Mesothelial cell of epicardium (in vitro differentiated cells): ENCODE data around the gene VIPR2. TPM values are rescaled to one million over a fixed set of nuclear protein-coding genes. Genes with fewer than 3 reads are reported as not detected.
A peak's percentile ranks its signal among the peaks of the same experiment; 100 is the strongest.

ENCODE experiments used
- DNase-seq, 2 experiments: peaks; one replicate each; pipeline ENCODE4 v3.0.0; 2021; ENCODE audit warnings: low spot score in 2 of 2; ENCODE audit not compliant: unreplicated experiment in 2 of 2
- H3K27ac Mint-ChIP-seq: 2 replicates; pipeline ENCODE4 v1.8.0; 2021; ENCODE audit warnings: mixed read lengths
- H3K27me3 Mint-ChIP-seq: 2 replicates; pipeline ENCODE4 v1.8.0; 2021; ENCODE audit warnings: low read depth, mixed read lengths
- H3K36me3 Mint-ChIP-seq: 2 replicates; pipeline ENCODE4 v1.8.0; 2021; ENCODE audit warnings: mixed read lengths
- H3K4me1 Mint-ChIP-seq: 2 replicates; pipeline ENCODE4 v1.8.0; 2021; ENCODE audit warnings: mixed read lengths
- H3K4me3 Mint-ChIP-seq: 2 replicates; pipeline ENCODE4 v1.8.0; 2021; ENCODE audit warnings: mild to moderate bottlenecking, moderate library complexity, mixed read lengths
- H3K9me3 Mint-ChIP-seq: 2 replicates; pipeline ENCODE4 v1.8.0; 2021; ENCODE audit warnings: mixed read lengths
- CTCF ChIP-seq: fragments of 200-600 bp; sonication (generic); IDR thresholded peaks from one replicate; pipeline ENCODE4 v1.5.0; 2021; ENCODE audit warnings: antibody characterized with exemption; ENCODE audit not compliant: unreplicated experiment
- total RNA-seq: library from RNA; stranded (reverse); gene quantifications from 3 replicates; pipeline ENCODE4 v1.2.1, GENCODE V29; 2021

VIPR2 gene
- total RNA-seq, 1 donor from 2014 or later = 0.04 TPM

GRCh38 chr7:159098811-159099655 is 45.6 kb downstream of the VIPR2 start:
- Mint-ChIP-seq H3K4me1 (peaks cover 6% of the 10 kb centered on the region), H3K27me3 (no peaks in the 10 kb centered on the region), H3K4me3 (no peak overlapping the region), H3K27ac (peak overlapping the region; percentile 34), H3K9me3 (peaks cover 6% of the 10 kb centered on the region), H3K36me3 (no peaks in the 10 kb centered on the region)
- TF ChIP-seq CTCF = no peak
- peak in 1 of 2 experiments; percentile 37 for DNase-seq

GRCh38 chr7:159098424-159098786 is 46.3 kb downstream of the VIPR2 start:
- Mint-ChIP-seq H3K27ac (no peak overlapping the region), H3K36me3 (no peaks in the 10 kb centered on the region), H3K9me3 (peaks cover 6% of the 10 kb centered on the region), H3K4me3 (no peak overlapping the region), H3K27me3 (no peaks in the 10 kb centered on the region), H3K4me1 (peaks cover 6% of the 10 kb centered on the region)
- TF ChIP-seq CTCF = no peak
- peak in 1 of 2 experiments; percentile 19 for DNase-seq

- no peak overlapping the region for H3K4me3 Mint-ChIP-seq
- peaks cover 6% of the 10 kb centered on the region for H3K4me1 Mint-ChIP-seq
- no peaks in the 10 kb centered on the region for H3K27me3 Mint-ChIP-seq
- peaks cover 6% of the 10 kb centered on the region for H3K9me3 Mint-ChIP-seq
- no peaks in the 10 kb centered on the region for H3K36me3 Mint-ChIP-seq
- peak in 1 of 2 experiments; percentile 24 for DNase-seq
- H3K27ac Mint-ChIP-seq = no peak overlapping the region
- TF ChIP-seq CTCF = no peak
These were observed 46.8 kb downstream of the VIPR2 start for GRCh38 chr7:159097661-159098423.

GRCh38 chr7:159096736-159097581 is 47.7 kb downstream of the VIPR2 start:
- no peak for TF ChIP-seq CTCF

GRCh38 chr7:159095979-159096411 is 48.7 kb downstream of the VIPR2 start:
- no peaks in the 10 kb centered on the region for H3K27me3 Mint-ChIP-seq
- H3K36me3 Mint-ChIP-seq = no peaks in the 10 kb centered on the region
- H3K4me1 Mint-ChIP-seq = peaks cover 6% of the 10 kb centered on the region
- no peaks in the 10 kb centered on the region for H3K9me3 Mint-ChIP-seq
- no peak for TF ChIP-seq CTCF
- H3K4me3 Mint-ChIP-seq = no peak overlapping the region
- DNase-seq = peak in 1 of 2 experiments; percentile 24
- H3K27ac Mint-ChIP-seq = no peak overlapping the region

More at GRCh38 chr7:159096736-159097581, 47.7 kb downstream of the VIPR2 start:
- H3K27ac Mint-ChIP-seq = no peak overlapping the region
- peaks cover 3% of the 10 kb centered on the region for H3K9me3 Mint-ChIP-seq
- no peaks in the 10 kb centered on the region for H3K27me3 Mint-ChIP-seq
- no peak overlapping the region for H3K4me3 Mint-ChIP-seq
- peaks cover 6% of the 10 kb centered on the region for H3K4me1 Mint-ChIP-seq
- peak in 1 of 2 experiments; percentile 34 for DNase-seq
- no peaks in the 10 kb centered on the region for H3K36me3 Mint-ChIP-seq
